Type B pancreatic cell (in vitro differentiated cells): ENCODE measurements around the gene TRIP10. TPM values are rescaled to one million over a fixed set of nuclear protein-coding genes. Genes with fewer than 3 reads are reported as not detected.

Experiments
- DNase-seq: peaks from one replicate; pipeline ENCODE4 v3.0.0; 2021; ENCODE audit warnings: mixed read lengths; ENCODE audit not compliant: unreplicated experiment; ENCODE audit errors: extremely low spot score
- H3K27ac Mint-ChIP-seq: 2 replicates; pipeline ENCODE4 v1.8.0; 2021; ENCODE audit warnings: mild to moderate bottlenecking, mixed read lengths
- H3K27me3 Mint-ChIP-seq: 2 replicates; pipeline ENCODE4 v1.8.0; 2021; ENCODE audit warnings: mixed read lengths
- H3K36me3 Mint-ChIP-seq: 2 replicates; pipeline ENCODE4 v1.8.0; 2021; ENCODE audit warnings: mixed read lengths
- H3K4me1 Mint-ChIP-seq: one replicate; pipeline ENCODE4 v1.8.0; 2021; ENCODE audit warnings: mixed read lengths; ENCODE audit not compliant: unreplicated experiment
- H3K4me3 Mint-ChIP-seq: 2 replicates; pipeline ENCODE4 v1.8.0; 2021; ENCODE audit warnings: mild to moderate bottlenecking, mixed read lengths
- H3K9me3 Mint-ChIP-seq: 2 replicates; pipeline ENCODE4 v1.8.0; 2021; ENCODE audit warnings: mixed read lengths
- CTCF ChIP-seq: fragments of 200-600 bp; sonication (generic); conservative IDR thresholded peaks from 2 replicates; pipeline ENCODE4 v1.5.0; 2021; ENCODE audit warnings: antibody characterized with exemption, mild to moderate bottlenecking
- total RNA-seq: library from RNA; stranded (reverse); gene quantifications from 2 replicates; pipeline ENCODE4 v1.2.1, GENCODE V29; 2021; ENCODE audit warnings: low replicate concordance

Gene TRIP10
- total RNA-seq, 1 donor from 2014 or later = 35.1 TPM

GRCh38 chr19:6700586-6701316 lies 38.7 kb upstream of the TRIP10 start:
- no peaks in the 10 kb centered on the region for H3K4me1 Mint-ChIP-seq
- no peaks in the 10 kb centered on the region for H3K9me3 Mint-ChIP-seq
- H3K36me3 Mint-ChIP-seq = no peaks in the 10 kb centered on the region
- no peak for TF ChIP-seq CTCF
- no peak overlapping the region for H3K4me3 Mint-ChIP-seq
- no peak overlapping the region for H3K27ac Mint-ChIP-seq
- no peak for DNase-seq
- H3K27me3 Mint-ChIP-seq = no peaks in the 10 kb centered on the region

DNA sequence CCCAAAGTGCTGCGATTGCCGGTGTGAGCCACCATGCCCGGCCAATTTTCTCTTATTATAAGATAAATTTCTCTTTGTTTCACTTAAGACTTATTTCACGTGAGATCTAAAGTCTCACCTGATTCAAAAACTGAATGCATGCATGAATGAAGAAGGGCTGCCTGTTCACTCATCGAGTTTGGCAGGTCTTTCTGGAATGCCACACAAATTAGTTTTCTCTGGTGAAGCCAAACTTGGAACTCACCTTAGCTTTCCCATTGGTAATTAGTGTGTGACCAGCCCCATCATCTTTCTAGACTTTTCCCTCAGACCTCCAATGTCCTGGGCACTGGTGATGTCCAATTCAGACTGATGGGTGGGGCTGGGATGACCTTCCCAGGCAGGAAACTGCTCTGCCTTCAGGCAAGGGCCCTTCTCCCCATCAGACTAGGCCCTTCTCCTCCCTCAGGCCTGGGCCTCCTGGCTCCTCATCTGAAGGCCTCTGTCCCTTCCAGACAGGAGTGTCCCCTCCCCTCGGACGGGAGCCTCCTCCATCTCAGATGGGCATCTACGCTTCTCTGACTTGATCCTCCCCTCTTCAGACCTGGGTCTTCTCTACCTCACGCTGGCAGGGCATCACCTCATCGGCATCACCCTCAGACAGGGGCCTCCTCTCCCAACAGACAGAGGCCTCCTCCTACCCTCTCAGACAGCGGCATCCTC lies 33.4 kb upstream of the TRIP10 start:
- peaks cover 32% of the 10 kb centered on the region for H3K27me3 Mint-ChIP-seq
- no peaks in the 10 kb centered on the region for H3K36me3 Mint-ChIP-seq
- no peak overlapping the region for H3K4me3 Mint-ChIP-seq
- no peaks in the 10 kb centered on the region for H3K9me3 Mint-ChIP-seq
- TF ChIP-seq CTCF = no peak
- no peak for DNase-seq
- no peak overlapping the region for H3K27ac Mint-ChIP-seq
- H3K4me1 Mint-ChIP-seq = no peaks in the 10 kb centered on the region

DNA sequence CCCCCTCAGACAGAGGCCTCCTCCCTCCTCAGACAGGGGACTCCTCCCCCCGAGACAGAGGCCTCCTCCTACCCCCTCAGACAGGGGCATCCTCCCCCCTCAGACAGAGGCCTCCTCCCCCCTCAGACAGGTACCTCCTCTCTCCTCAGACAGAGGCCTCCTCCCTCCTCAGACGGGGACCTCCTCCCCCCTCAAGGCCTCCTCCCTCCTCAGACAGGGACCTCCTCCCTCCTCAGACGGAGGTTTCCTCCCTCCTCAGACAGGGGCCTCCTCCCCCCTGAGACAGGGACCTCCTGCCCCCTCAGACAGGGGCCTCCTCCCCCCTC lies 32.9 kb upstream of the TRIP10 start:
- H3K36me3 Mint-ChIP-seq = no peaks in the 10 kb centered on the region
- peaks cover 37% of the 10 kb centered on the region for H3K27me3 Mint-ChIP-seq
- H3K9me3 Mint-ChIP-seq = no peaks in the 10 kb centered on the region

GRCh38 chr19:6707011-6707657 lies 32.3 kb upstream of the TRIP10 start:
- H3K36me3 Mint-ChIP-seq = no peaks in the 10 kb centered on the region
- no peaks in the 10 kb centered on the region for H3K9me3 Mint-ChIP-seq
- H3K27me3 Mint-ChIP-seq = peaks cover 42% of the 10 kb centered on the region
- DNase-seq = no peak
- H3K4me1 Mint-ChIP-seq = no peaks in the 10 kb centered on the region
- no peak overlapping the region for H3K27ac Mint-ChIP-seq
- H3K4me3 Mint-ChIP-seq = no peak overlapping the region
- TF ChIP-seq CTCF = no peak

More for the DNA sequence above, 32.9 kb upstream of the TRIP10 start:
- Mint-ChIP-seq H3K27ac (no peak overlapping the region), H3K4me3 (no peak overlapping the region), H3K4me1 (no peaks in the 10 kb centered on the region)
- DNase-seq = no peak
- TF ChIP-seq CTCF = no peak

- TF ChIP-seq CTCF = no peak
- H3K27ac Mint-ChIP-seq = no peak overlapping the region
- no peaks in the 10 kb centered on the region for H3K4me1 Mint-ChIP-seq
- H3K36me3 Mint-ChIP-seq = no peaks in the 10 kb centered on the region
- H3K27me3 Mint-ChIP-seq = peaks cover 47% of the 10 kb centered on the region
- no peaks in the 10 kb centered on the region for H3K9me3 Mint-ChIP-seq
- no peak for DNase-seq
- H3K4me3 Mint-ChIP-seq = no peak overlapping the region
Measured at GRCh38 chr19:6707658-6708018, 31.8 kb upstream of the TRIP10 start.
